Measurements from ENCODE around the gene ACADS.

- TF ChIP-seq, protein P1, sequence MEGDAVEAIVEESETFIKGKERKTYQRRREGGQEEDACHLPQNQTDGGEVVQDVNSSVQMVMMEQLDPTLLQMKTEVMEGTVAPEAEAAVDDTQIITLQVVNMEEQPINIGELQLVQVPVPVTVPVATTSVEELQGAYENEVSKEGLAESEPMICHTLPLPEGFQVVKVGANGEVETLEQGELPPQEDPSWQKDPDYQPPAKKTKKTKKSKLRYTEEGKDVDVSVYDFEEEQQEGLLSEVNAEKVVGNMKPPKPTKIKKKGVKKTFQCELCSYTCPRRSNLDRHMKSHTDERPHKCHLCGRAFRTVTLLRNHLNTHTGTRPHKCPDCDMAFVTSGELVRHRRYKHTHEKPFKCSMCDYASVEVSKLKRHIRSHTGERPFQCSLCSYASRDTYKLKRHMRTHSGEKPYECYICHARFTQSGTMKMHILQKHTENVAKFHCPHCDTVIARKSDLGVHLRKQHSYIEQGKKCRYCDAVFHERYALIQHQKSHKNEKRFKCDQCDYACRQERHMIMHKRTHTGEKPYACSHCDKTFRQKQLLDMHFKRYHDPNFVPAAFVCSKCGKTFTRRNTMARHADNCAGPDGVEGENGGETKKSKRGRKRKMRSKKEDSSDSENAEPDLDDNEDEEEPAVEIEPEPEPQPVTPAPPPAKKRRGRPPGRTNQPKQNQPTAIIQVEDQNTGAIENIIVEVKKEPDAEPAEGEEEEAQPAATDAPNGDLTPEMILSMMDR (IDR thresholded peaks at IDR 0.05; ENCODE audit: low read length), result no peak
- TF ChIP-seq EZH2 (optimal IDR thresholded peaks at IDR 0.05; ENCODE audit: low read depth, low read length), result no peak
Measured at GRCh38 chr12:120710805-120711296, 14.8 kb upstream of the ACADS start.

All from MM.1S (cell line).